Loucy (cell line): ENCODE measurements around the gene LMTK3.

ENCODE experiments used
- CTCF ChIP-seq: fragments of 200-600 bp; sonication (generic); conservative IDR thresholded peaks from 2 replicates; pipeline ENCODE4 v1.5.1; 2014; ENCODE audit warnings: mild to moderate bottlenecking, antibody characterized with exemption, low read length
- EZH2phosphoT487 ChIP-seq: fragments of 200-600 bp; IDR thresholded peaks from 2 replicates; pipeline ENCODE4 v1.6.1; 2018; ENCODE audit warnings: antibody characterized with exemption, mild to moderate bottlenecking, moderate library complexity, borderline replicate concordance

GRCh38 chr19:48500830-48501493 lies 10.7 kb downstream of the LMTK3 start:
- TF ChIP-seq CTCF (no peak), EZH2phosphoT487 (no peak)
